H9 (cell line): ENCODE data around the gene SCML2. TPM values are rescaled to one million over a fixed set of nuclear protein-coding genes. Genes with fewer than 3 reads are reported as not detected.

ENCODE experiments used
- DNase-seq: peaks from one replicate; pipeline ENCODE4 v3.0.0-alpha.2; 2017
- H2AFZ ChIP-seq: one replicate; pipeline ENCODE4 v1.6.1; 2013; ENCODE audit warnings: mild to moderate bottlenecking, low read length, control low read depth, moderate library complexity
- H2AK5ac ChIP-seq: 2 replicates; pipeline ENCODE4 v1.6.1; 2013; ENCODE audit warnings: low read length, control low read depth, mixed read lengths; ENCODE audit not compliant: insufficient read length
- H2BK120ac ChIP-seq: one replicate; pipeline ENCODE4 v1.6.1; 2013; ENCODE audit warnings: low read depth, mild to moderate bottlenecking, low read length, control low read depth, inconsistent platforms; ENCODE audit not compliant: poor library complexity, severe bottlenecking
- H2BK12ac ChIP-seq: 2 replicates; pipeline ENCODE4 v1.6.1; 2013; ENCODE audit warnings: low read length, control low read depth, mixed read lengths, low read depth; ENCODE audit not compliant: insufficient read length
- H2BK15ac ChIP-seq: 2 replicates; pipeline ENCODE4 v1.6.1; 2013; ENCODE audit warnings: low read depth, low read length, control low read depth
- H2BK20ac ChIP-seq: one replicate; pipeline ENCODE4 v1.6.1; 2013; ENCODE audit warnings: low read depth, mild to moderate bottlenecking, low read length, control low read depth, inconsistent platforms; ENCODE audit not compliant: poor library complexity, severe bottlenecking
- H2BK5ac ChIP-seq: 2 replicates; pipeline ENCODE4 v1.6.1; 2013; ENCODE audit warnings: low read length, control low read depth, mixed read lengths; ENCODE audit not compliant: insufficient read length
- H3K14ac ChIP-seq: 2 replicates; pipeline ENCODE4 v1.6.1; 2013; ENCODE audit warnings: low read length, control low read depth; ENCODE audit not compliant: insufficient read depth
- H3K18ac ChIP-seq: 2 replicates; pipeline ENCODE4 v1.6.1; 2013; ENCODE audit warnings: low read depth, mild to moderate bottlenecking, mixed read lengths, low read length, control low read depth; ENCODE audit not compliant: insufficient read length
- H3K23ac ChIP-seq: 2 replicates; pipeline ENCODE4 v1.6.1; 2013; ENCODE audit warnings: low read length, control low read depth, mixed read lengths, low read depth; ENCODE audit not compliant: insufficient read length
- H3K23me2 ChIP-seq: 2 replicates; pipeline ENCODE4 v1.6.1; 2013; ENCODE audit warnings: low read depth, mild to moderate bottlenecking, mixed read lengths, low read length, control low read depth; ENCODE audit not compliant: insufficient read length, poor library complexity, severe bottlenecking
- H3K27ac ChIP-seq: 2 replicates; pipeline ENCODE4 v1.5.1; 2013; ENCODE audit warnings: low read length, control low read depth, mixed read lengths, low read depth; ENCODE audit not compliant: insufficient read length
- H3K27me3 ChIP-seq: 2 replicates; pipeline ENCODE4 v1.6.1; 2013; ENCODE audit warnings: low read length, control low read depth, inconsistent platforms; ENCODE audit not compliant: insufficient read depth
- H3K4ac ChIP-seq: 2 replicates; pipeline ENCODE4 v1.6.1; 2013; ENCODE audit warnings: low read depth, mild to moderate bottlenecking, control low read depth, inconsistent platforms, low read length, moderate library complexity
- H3K4me1 ChIP-seq: 2 replicates; pipeline ENCODE4 v1.6.1; 2013; ENCODE audit warnings: low read length, control low read depth, inconsistent platforms; ENCODE audit not compliant: insufficient read depth
- H3K4me2 ChIP-seq: 2 replicates; pipeline ENCODE4 v1.6.1; 2013; ENCODE audit warnings: low read length, control low read depth, mixed read lengths; ENCODE audit not compliant: insufficient read length, insufficient read depth
- H3K56ac ChIP-seq: 2 replicates; pipeline ENCODE4 v1.6.1; 2013; ENCODE audit warnings: low read depth, mild to moderate bottlenecking, mixed read lengths, low read length, control low read depth; ENCODE audit not compliant: insufficient read length
- H3K79me1 ChIP-seq: 2 replicates; pipeline ENCODE4 v1.6.1; 2013; ENCODE audit warnings: low read depth, mild to moderate bottlenecking, moderate library complexity, low read length, control low read depth, inconsistent platforms; ENCODE audit not compliant: insufficient read depth, poor library complexity, severe bottlenecking
- H3K79me2 ChIP-seq: 2 replicates; pipeline ENCODE4 v1.6.1; 2013; ENCODE audit warnings: low read length, control low read depth, inconsistent platforms; ENCODE audit not compliant: insufficient read depth
- H3K9ac ChIP-seq: 2 replicates; pipeline ENCODE4 v1.6.1; 2013; ENCODE audit warnings: low read length, control low read depth, mixed read lengths; ENCODE audit not compliant: insufficient read length; ENCODE audit errors: extremely low read depth
- H3K9me3 ChIP-seq: one replicate; pipeline ENCODE4 v1.6.1; 2013; ENCODE audit warnings: low read depth, low read length, inconsistent platforms; ENCODE audit not compliant: control insufficient read depth
- H3T11ph ChIP-seq: one replicate; pipeline ENCODE4 v1.6.1; 2013; ENCODE audit warnings: mild to moderate bottlenecking, low read length, control low read depth, inconsistent platforms
- H4K20me1 ChIP-seq: one replicate; pipeline ENCODE4 v1.6.1; 2013; ENCODE audit not compliant: control insufficient read depth, insufficient read length, insufficient read depth
- H4K5ac ChIP-seq: 2 replicates; pipeline ENCODE4 v1.6.1; 2013; ENCODE audit warnings: low read depth, mild to moderate bottlenecking, mixed read lengths, low read length, control low read depth; ENCODE audit not compliant: insufficient read length
- H4K8ac ChIP-seq: replicated peaks from 2 replicates; pipeline ENCODE4 v1.6.1; 2013; ENCODE audit warnings: low read length, control low read depth, mixed read lengths, low read depth; ENCODE audit not compliant: insufficient read length
- H4K91ac ChIP-seq: 2 replicates; pipeline ENCODE4 v1.6.1; 2013; ENCODE audit warnings: low read depth, mild to moderate bottlenecking, moderate library complexity, mixed read lengths, low read length, control low read depth; ENCODE audit not compliant: insufficient read length
- H3K27ac Mint-ChIP-seq, 3 experiments: 2 replicates in 2 of 3; 3 replicates in 1 of 3; pipeline ENCODE4 v1.8.0; 2020 to 2021; ENCODE audit warnings: mixed read lengths in 3 of 3, mild to moderate bottlenecking in 1 of 3, moderate library complexity in 1 of 3
- H3K27me3 Mint-ChIP-seq: 2 replicates; pipeline ENCODE4 v1.8.0; 2021; ENCODE audit warnings: low read depth, mild to moderate bottlenecking, moderate library complexity, mixed read lengths
- H3K36me3 Mint-ChIP-seq, 3 experiments: 2 replicates in 2 of 3; 3 replicates in 1 of 3; pipeline ENCODE4 v1.8.0; 2020 to 2021; ENCODE audit warnings: low read depth in 3 of 3, mixed read lengths in 3 of 3; ENCODE audit not compliant: insufficient read depth in 1 of 3
- H3K4me1 Mint-ChIP-seq, 2 experiments: 2 replicates each; pipeline ENCODE4 v1.8.0; 2020; ENCODE audit warnings: mixed read lengths in 2 of 2
- H3K4me3 Mint-ChIP-seq, 2 experiments: 2 replicates in 1 of 2; 3 replicates in 1 of 2; pipeline ENCODE4 v1.8.0; 2020 to 2021; ENCODE audit warnings: mild to moderate bottlenecking in 2 of 2, mixed read lengths in 2 of 2, moderate library complexity in 1 of 2
- H3K9me3 Mint-ChIP-seq, 2 experiments: 2 replicates in 1 of 2; 3 replicates in 1 of 2; pipeline ENCODE4 v1.8.0; 2020; ENCODE audit warnings: mild to moderate bottlenecking in 2 of 2, mixed read lengths in 2 of 2, moderate library complexity in 1 of 2
- WGBS: extraction: QIAGEN DNeasy Blood & Tissue Kit; methylation state at CpG from one replicate; pipeline ENCODE4 v1.1.7; 2013; ENCODE audit warnings: missing lambda C conversion rate, low lambda C conversion rate, mixed read lengths; ENCODE audit not compliant: insufficient read length; ENCODE audit errors: extremely low coverage; 5-methylcytosine and 5-hydroxymethylcytosine counted together
- total RNA-seq: library from RNA; stranded (reverse); gene quantifications from 2 replicates; pipeline ENCODE4 v1.2.1, GENCODE V29; 2021
- TF ChIP-seq, protein P1 (sequence below): fragments of 200-600 bp; sonication (generic); conservative IDR thresholded peaks from 3 replicates; pipeline ENCODE4 v1.8.0; 2021; ENCODE audit warnings: antibody characterized with exemption, mild to moderate bottlenecking

The SCML2 gene
- total RNA-seq, 1 experiment from 2014 or later: 15.5 TPM

DNA sequence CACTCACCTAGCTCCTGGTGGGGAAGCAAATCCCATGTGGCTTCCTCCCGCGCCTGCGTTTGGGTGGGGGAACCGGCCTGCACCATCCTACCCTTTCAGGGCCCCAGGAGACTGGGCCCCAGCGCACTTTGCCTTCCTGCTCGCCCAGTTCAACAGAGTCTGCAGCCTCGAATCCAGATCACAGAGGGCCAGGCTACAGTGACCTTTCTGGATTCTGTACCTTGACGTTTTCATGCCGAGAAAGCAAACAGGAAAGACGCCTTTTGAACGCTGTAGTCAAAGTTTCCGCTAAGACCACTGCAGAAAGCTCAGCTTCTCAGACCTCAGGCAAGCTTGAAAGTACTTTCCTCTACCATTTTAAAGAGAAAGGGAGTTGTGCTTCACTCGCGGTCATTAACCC, 126.4 kb downstream of the SCML2 start:
- TF ChIP-seq, protein P1, sequence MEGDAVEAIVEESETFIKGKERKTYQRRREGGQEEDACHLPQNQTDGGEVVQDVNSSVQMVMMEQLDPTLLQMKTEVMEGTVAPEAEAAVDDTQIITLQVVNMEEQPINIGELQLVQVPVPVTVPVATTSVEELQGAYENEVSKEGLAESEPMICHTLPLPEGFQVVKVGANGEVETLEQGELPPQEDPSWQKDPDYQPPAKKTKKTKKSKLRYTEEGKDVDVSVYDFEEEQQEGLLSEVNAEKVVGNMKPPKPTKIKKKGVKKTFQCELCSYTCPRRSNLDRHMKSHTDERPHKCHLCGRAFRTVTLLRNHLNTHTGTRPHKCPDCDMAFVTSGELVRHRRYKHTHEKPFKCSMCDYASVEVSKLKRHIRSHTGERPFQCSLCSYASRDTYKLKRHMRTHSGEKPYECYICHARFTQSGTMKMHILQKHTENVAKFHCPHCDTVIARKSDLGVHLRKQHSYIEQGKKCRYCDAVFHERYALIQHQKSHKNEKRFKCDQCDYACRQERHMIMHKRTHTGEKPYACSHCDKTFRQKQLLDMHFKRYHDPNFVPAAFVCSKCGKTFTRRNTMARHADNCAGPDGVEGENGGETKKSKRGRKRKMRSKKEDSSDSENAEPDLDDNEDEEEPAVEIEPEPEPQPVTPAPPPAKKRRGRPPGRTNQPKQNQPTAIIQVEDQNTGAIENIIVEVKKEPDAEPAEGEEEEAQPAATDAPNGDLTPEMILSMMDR: no peak
- H3K9me3 Mint-ChIP-seq: peaks cover 64 to 76% of the 10 kb centered on the region in 2 experiments
- H4K8ac ChIP-seq: no peak overlapping the region

More for the DNA sequence above, 126.4 kb downstream of the SCML2 start:
- peaks cover 3% of the 10 kb centered on the region for H3K27me3 Mint-ChIP-seq
- Histone ChIP-seq H3K4me1 (no peaks in the 10 kb centered on the region), H4K20me1 (no peaks in the 10 kb centered on the region), H4K5ac (no peak overlapping the region), H3K9me3 (peaks cover 41% of the 10 kb centered on the region), H3K56ac (no peak overlapping the region), H2BK5ac (no peak overlapping the region), H3K18ac (no peak overlapping the region), H3T11ph (no peak overlapping the region), H3K4me2 (no peak overlapping the region), H3K4ac (no peak overlapping the region), H2BK120ac (no peak overlapping the region), H3K79me1 (no peaks in the 10 kb centered on the region), H2BK15ac (no peak overlapping the region), H2BK20ac (no peak overlapping the region), H4K91ac (no peak overlapping the region), H3K23ac (no peak overlapping the region), H3K27ac (no peak overlapping the region), H3K23me2 (no peaks in the 10 kb centered on the region), H3K27me3 (no peaks in the 10 kb centered on the region), H2AFZ (no peak overlapping the region), H2AK5ac (no peak overlapping the region), H3K14ac (no peak overlapping the region), H2BK12ac (no peak overlapping the region), H3K79me2 (no peaks in the 10 kb centered on the region), H3K9ac (no peak overlapping the region)
- no peak for DNase-seq
- peaks cover 0 to 6% (median 0%) of the 10 kb centered on the region in 3 experiments; a peak in 2 of 7 replicates for H3K36me3 Mint-ChIP-seq
- peak overlapping the region in 1 of 3 experiments; percentile 28; a peak in 1 of 7 replicates for H3K27ac Mint-ChIP-seq
- no CpG with 5 or more reads among the region's 14 CpGs for WGBS
- peaks cover 0 to 4% of the 10 kb centered on the region in 2 experiments; a peak in 1 of 4 replicates for H3K4me1 Mint-ChIP-seq
- no peak overlapping the region for H3K4me3 Mint-ChIP-seq
